ENCODE measurements around the gene CYP2E1. TPM values are rescaled to one million over a fixed set of nuclear protein-coding genes. Genes with fewer than 3 reads are reported as not detected.
"Not testable (repeated sequence)": the region's sequence is repeated elsewhere in the genome, so short reads cannot be mapped to it uniquely, and the experiment has no call there.

Gene CYP2E1
- total RNA-seq, 1 donor from 2014 or later: 0.91 TPM

- peaks cover 1% of the 10 kb centered on the region for H3K36me3 Mint-ChIP-seq (ENCODE audit: insufficient read depth)
- no peak for DNase-seq (ENCODE audit: low spot score, unreplicated experiment)
- TF ChIP-seq, protein P1, sequence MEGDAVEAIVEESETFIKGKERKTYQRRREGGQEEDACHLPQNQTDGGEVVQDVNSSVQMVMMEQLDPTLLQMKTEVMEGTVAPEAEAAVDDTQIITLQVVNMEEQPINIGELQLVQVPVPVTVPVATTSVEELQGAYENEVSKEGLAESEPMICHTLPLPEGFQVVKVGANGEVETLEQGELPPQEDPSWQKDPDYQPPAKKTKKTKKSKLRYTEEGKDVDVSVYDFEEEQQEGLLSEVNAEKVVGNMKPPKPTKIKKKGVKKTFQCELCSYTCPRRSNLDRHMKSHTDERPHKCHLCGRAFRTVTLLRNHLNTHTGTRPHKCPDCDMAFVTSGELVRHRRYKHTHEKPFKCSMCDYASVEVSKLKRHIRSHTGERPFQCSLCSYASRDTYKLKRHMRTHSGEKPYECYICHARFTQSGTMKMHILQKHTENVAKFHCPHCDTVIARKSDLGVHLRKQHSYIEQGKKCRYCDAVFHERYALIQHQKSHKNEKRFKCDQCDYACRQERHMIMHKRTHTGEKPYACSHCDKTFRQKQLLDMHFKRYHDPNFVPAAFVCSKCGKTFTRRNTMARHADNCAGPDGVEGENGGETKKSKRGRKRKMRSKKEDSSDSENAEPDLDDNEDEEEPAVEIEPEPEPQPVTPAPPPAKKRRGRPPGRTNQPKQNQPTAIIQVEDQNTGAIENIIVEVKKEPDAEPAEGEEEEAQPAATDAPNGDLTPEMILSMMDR (IDR thresholded peaks at IDR 0.05; ENCODE audit: unreplicated experiment): no peak
- no peak overlapping the region for H3K27ac Mint-ChIP-seq
- no peaks in the 10 kb centered on the region for H3K27me3 Mint-ChIP-seq
- H3K9me3 Mint-ChIP-seq (ENCODE audit: low read depth): peaks cover 11% of the 10 kb centered on the region
- no peak overlapping the region for H3K4me3 Mint-ChIP-seq (ENCODE audit: low read depth)
- H3K4me1 Mint-ChIP-seq (ENCODE audit: low read depth): no peaks in the 10 kb centered on the region
Measured at GRCh38 chr10:133567609-133568286, 40.6 kb downstream of the CYP2E1 start.

DNA sequence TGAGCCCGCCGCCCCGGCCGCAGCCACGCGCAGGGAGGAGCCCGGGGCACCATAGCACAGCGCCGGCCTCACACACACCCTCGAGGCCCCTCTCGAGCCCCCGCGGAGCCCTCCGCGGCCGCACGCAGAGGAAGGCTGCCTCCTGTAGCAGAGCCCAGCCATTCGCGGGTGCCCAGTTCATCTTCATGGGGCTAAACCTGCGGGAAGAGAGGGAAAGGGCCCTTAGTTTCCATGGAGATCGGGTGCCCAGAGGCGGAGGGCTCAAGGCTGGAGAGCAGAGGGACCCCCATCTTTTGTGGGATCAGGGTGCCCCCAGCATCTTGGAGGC is 41.1 kb downstream of the CYP2E1 start:
- TF ChIP-seq, protein P1 (IDR thresholded peaks at IDR 0.05; ENCODE audit: unreplicated experiment): no peak
- DNase-seq (ENCODE audit: low spot score, unreplicated experiment): no peak
- Mint-ChIP-seq H3K27ac (no peak overlapping the region), H3K36me3 (ENCODE audit: insufficient read depth) (peaks cover 2% of the 10 kb centered on the region), H3K9me3 (ENCODE audit: low read depth) (peaks cover 15% of the 10 kb centered on the region), H3K4me3 (ENCODE audit: low read depth) (no peak overlapping the region), H3K4me1 (ENCODE audit: low read depth) (no peaks in the 10 kb centered on the region), H3K27me3 (no peaks in the 10 kb centered on the region)

DNA sequence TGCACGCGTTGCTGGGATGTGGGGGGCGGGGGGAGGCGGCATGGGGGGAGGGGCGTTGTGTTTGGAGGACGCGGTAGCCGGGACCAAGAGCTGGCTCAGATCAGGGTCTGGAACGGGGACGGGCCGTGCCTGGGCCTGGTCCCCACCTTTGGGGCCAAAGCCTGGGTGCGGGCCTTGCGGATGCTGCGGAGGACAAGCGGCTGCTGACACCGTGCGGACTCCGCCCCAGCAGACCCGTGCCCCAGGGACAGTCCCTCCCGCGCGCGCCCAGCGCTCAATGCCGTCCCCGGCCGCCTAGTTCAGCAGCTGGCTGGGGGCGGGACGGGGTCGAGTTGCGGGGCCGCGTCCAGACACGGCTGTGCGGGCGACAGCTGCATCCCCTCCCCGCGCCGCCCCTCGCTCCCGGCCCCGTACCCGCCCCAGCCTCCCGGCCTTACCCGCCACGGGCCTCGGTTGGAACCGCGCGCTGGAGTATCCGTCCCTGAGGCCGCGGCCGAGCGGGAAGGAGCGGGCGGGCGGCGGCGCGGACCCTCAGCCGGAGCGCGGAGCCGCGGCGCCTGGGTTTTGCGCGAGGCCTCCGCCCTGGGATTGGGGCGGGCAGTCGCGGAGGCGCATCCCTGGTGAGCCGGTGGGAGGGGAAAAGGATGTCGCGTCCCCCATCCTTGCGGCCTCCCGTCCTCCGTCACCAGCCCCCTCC is 41.8 kb downstream of the CYP2E1 start:
- H3K36me3 Mint-ChIP-seq (ENCODE audit: insufficient read depth); H3K27me3 Mint-ChIP-seq; DNase-seq (ENCODE audit: low spot score, unreplicated experiment); H3K4me3 Mint-ChIP-seq (ENCODE audit: low read depth); H3K27ac Mint-ChIP-seq; H3K4me1 Mint-ChIP-seq (ENCODE audit: low read depth): not testable (repeated sequence)
- H3K9me3 Mint-ChIP-seq (ENCODE audit: low read depth): peaks cover 19% of the 10 kb centered on the region

GRCh38 chr10:133569801-133570200 is 42.6 kb downstream of the CYP2E1 start:
- not testable (repeated sequence) for H3K36me3 Mint-ChIP-seq (ENCODE audit: insufficient read depth); H3K4me3 Mint-ChIP-seq (ENCODE audit: low read depth); H3K27me3 Mint-ChIP-seq; DNase-seq (ENCODE audit: low spot score, unreplicated experiment); H3K27ac Mint-ChIP-seq; H3K4me1 Mint-ChIP-seq (ENCODE audit: low read depth)
- peaks cover 16% of the 10 kb centered on the region for H3K9me3 Mint-ChIP-seq (ENCODE audit: low read depth)

DNA sequence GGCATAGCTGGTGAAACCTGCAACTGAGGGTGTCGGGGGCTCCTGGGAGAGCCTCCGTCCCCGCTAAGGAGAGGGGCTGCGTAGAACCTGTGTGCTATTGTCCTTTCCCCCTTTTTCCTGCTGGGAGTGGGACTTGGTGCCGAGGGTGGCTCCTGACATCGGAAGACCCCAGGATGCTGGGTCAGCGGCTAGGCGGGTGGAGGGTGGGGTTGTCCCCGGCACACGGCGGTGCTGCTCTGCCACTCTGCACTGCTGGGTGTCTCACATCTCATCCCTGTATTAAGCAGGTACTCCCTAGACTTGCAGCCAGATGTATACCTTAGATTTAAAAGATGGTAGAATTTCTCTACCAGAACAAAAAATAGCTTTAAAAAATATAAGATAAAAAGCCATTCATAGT is 44.9 kb downstream of the CYP2E1 start:
- not testable (repeated sequence) for H3K27me3 Mint-ChIP-seq; H3K36me3 Mint-ChIP-seq (ENCODE audit: insufficient read depth); H3K27ac Mint-ChIP-seq; H3K4me3 Mint-ChIP-seq (ENCODE audit: low read depth); H3K4me1 Mint-ChIP-seq (ENCODE audit: low read depth); DNase-seq (ENCODE audit: low spot score, unreplicated experiment)
- H3K9me3 Mint-ChIP-seq (ENCODE audit: low read depth): peaks cover 15% of the 10 kb centered on the region

GRCh38 chr10:133573460-133573859 is 46.3 kb downstream of the CYP2E1 start:
- not testable (repeated sequence) for H3K27me3 Mint-ChIP-seq; H3K27ac Mint-ChIP-seq; DNase-seq (ENCODE audit: low spot score, unreplicated experiment); H3K4me1 Mint-ChIP-seq (ENCODE audit: low read depth); H3K36me3 Mint-ChIP-seq (ENCODE audit: insufficient read depth); H3K4me3 Mint-ChIP-seq (ENCODE audit: low read depth)
- H3K9me3 Mint-ChIP-seq (ENCODE audit: low read depth): peaks cover 15% of the 10 kb centered on the region

DNA sequence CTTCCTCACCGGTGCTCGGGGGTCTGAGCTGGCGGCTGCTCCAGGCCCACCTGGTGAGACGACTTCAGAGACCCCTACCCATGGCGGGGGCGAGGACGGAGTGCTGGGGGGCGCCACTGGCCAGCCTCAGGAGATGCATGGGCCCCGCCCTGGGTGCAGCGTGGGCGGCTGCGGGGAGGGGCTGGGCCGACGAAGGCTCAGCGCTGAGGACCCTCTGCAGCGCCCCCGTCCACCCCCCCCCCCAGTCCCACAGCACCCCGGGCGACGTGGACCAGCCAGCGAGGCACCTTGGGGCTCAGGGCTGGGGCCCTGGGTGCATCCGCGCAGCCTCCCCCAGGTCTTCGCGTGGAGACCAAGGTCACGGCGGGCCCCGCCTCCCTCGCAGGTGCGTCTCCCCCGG is 49.9 kb downstream of the CYP2E1 start:
- not testable (repeated sequence) for H3K36me3 Mint-ChIP-seq (ENCODE audit: insufficient read depth); H3K27me3 Mint-ChIP-seq; H3K4me1 Mint-ChIP-seq (ENCODE audit: low read depth); H3K4me3 Mint-ChIP-seq (ENCODE audit: low read depth); H3K27ac Mint-ChIP-seq; DNase-seq (ENCODE audit: low spot score, unreplicated experiment)
- peaks cover 27% of the 10 kb centered on the region for H3K9me3 Mint-ChIP-seq (ENCODE audit: low read depth)

Other genes starting within 250 kb of the CYP2E1 start
- 63.2 and 77.0 TPM in 2 replicates for gene TUBGCP2, start 218.5 kb upstream of the CYP2E1 start, total RNA-seq
- 54.2 and 56.8 TPM in 2 replicates for gene ZNF511, start 218.4 kb upstream of the CYP2E1 start, total RNA-seq
- 2.3 and 2.5 TPM in 2 replicates for gene CALY, start 190.5 kb upstream of the CYP2E1 start, total RNA-seq
- 0.62 TPM in 1 of 2 replicates, not detected in the other for gene PRAP1, start 180.0 kb upstream of the CYP2E1 start, total RNA-seq
- gene FUOM, start 169.3 kb upstream of the CYP2E1 start, total RNA-seq: 14.7 and 16.2 TPM in 2 replicates
- gene ECHS1, start 154.0 kb upstream of the CYP2E1 start, total RNA-seq: 89.7 and 91.4 TPM in 2 replicates
- gene PAOX, start 148.1 kb upstream of the CYP2E1 start, total RNA-seq: 11.9 and 14.1 TPM in 2 replicates
- 137 and 139 TPM in 2 replicates for gene MTG1, start 133.2 kb upstream of the CYP2E1 start, total RNA-seq
- 0.12 TPM in 1 of 2 replicates, not detected in the other for gene SPRN, start 102.7 kb upstream of the CYP2E1 start, total RNA-seq
- gene SCART1, start 73.4 kb upstream of the CYP2E1 start, total RNA-seq: 1.7 and 3.0 TPM in 2 replicates
- not detected in 2 replicates for gene SYCE1, start 38.2 kb downstream of the CYP2E1 start, total RNA-seq
- gene FRG2B, start 99.4 kb downstream of the CYP2E1 start, total RNA-seq: not detected in 2 replicates

Data from progenitor cell of endocrine pancreas (in vitro differentiated cells).